Body of pancreas (tissue), 4 donors: ENCODE data around the gene RAD51AP2. TPM values are rescaled to one million over a fixed set of nuclear protein-coding genes. Genes with fewer than 3 reads are reported as not detected.
"Not testable (repeated sequence)": the region's sequence is repeated elsewhere in the genome, so short reads cannot be mapped to it uniquely, and the experiment has no call there.

ENCODE experiments used
- ATAC-seq: fragments of 150-250 bp; one replicate; pipeline ENCODE4 v1.9.1; 2016
- DNase-seq, 4 donors: peaks; one replicate each; pipeline ENCODE4 v3.0.0-alpha.2; 2019
- H3K27ac ChIP-seq, 4 donors: fragments of 200-600 bp; sonication (generic); 1 replicate in 3 of 4; 2 replicates in 1 of 4; pipeline versions ENCODE4 v1.5.1 to v1.6.1; 2016 to 2019; ENCODE audit warnings: mild to moderate bottlenecking in 1 of 4, mixed read lengths in 1 of 4, moderate library complexity in 1 of 4
- H3K27me3 ChIP-seq, 2 donors: fragments of 200-600 bp; sonication (generic); one replicate each; pipeline ENCODE4 v1.6.0; 2016; ENCODE audit warnings: mild to moderate bottlenecking in 1 of 2
- H3K36me3 ChIP-seq, 2 donors: fragments of 200-600 bp; sonication (generic); replicated peaks in 1 of 2; 2 replicates each; pipeline ENCODE4 v1.5.1; 2016; ENCODE audit warnings: low read depth in 2 of 2; ENCODE audit not compliant: insufficient read depth in 1 of 2
- H3K4me1 ChIP-seq: fragments of 200-600 bp; sonication (generic); one replicate; pipeline ENCODE4 v1.6.0; 2016
- H3K4me3 ChIP-seq, 2 donors: fragments of 200-600 bp; sonication (generic); 1 replicate in 1 of 2; 2 replicates in 1 of 2; pipeline ENCODE4 v1.5.1; 2016 to 2019
- H3K9me3 ChIP-seq, 3 donors: fragments of 200-600 bp; sonication (generic); 1 replicate in 2 of 3; 2 replicates in 1 of 3; pipeline ENCODE4 v1.5.1; 2016
- CTCF ChIP-seq, 7 experiments: fragments of 450-650 bp in 4 of 7; fragments of 200-600 bp in 3 of 7; sonication (generic) in 3 of 7; IDR thresholded peaks; one replicate each; pipeline ENCODE4 v1.5.1; 2016 to 2019; ENCODE audit warnings: antibody characterized with exemption in 7 of 7
- POLR2A ChIP-seq, 3 donors: fragments of 450-650 bp; IDR thresholded peaks; one replicate each; pipeline ENCODE4 v1.6.1; 2016; ENCODE audit warnings: antibody characterized with exemption in 3 of 3, mild to moderate bottlenecking in 2 of 3
- WGBS, 2 donors: methylation state at CpG; one replicate each; pipeline ENCODE4 v1.1.5; 2017; 5-methylcytosine and 5-hydroxymethylcytosine counted together
- intact Hi-C: fragments of 100-400 bp; cut with DNase I; formaldehyde crosslinking; loops from one replicate; pipeline ENCODE4 v1.15.1; 2023
- total RNA-seq, 2 donors: library from RNA; depleted of rRNA; stranded (reverse); fragments of >200 nt; gene quantifications; one replicate each; pipeline ENCODE4 v1.1.0, GENCODE V29; 2016

RAD51AP2 gene
- total RNA-seq, 2 donors from 2014 or later = 0.26 TPM; not detected in 1

- Histone ChIP-seq H3K27ac (no peak overlapping the region), H3K36me3 (no peaks in the 10 kb centered on the region), H3K9me3 (no peaks in the 10 kb centered on the region), H3K4me3 (no peak overlapping the region), H3K27me3 (peaks cover 0 to 5% of the 10 kb centered on the region in 2 donors), H3K4me1 (no peaks in the 10 kb centered on the region)
- ATAC-seq (no peak), DNase-seq (no peak)
- 21 to 37% methylated on average over 1 of the region's 1 CpG for WGBS, 2 donors
- TF ChIP-seq CTCF (IDR thresholded peaks at IDR 0.05) = no peak
- TF ChIP-seq POLR2A (IDR thresholded peaks at IDR 0.05) = no peak
- intact Hi-C loops = no loop called here
These were observed 20.5 kb downstream of the RAD51AP2 start for GRCh38 chr2:17497718-17498117.

- Histone ChIP-seq H3K36me3 (no peaks in the 10 kb centered on the region), H3K27ac (no peak overlapping the region), H3K27me3 (peaks cover 0 to 5% of the 10 kb centered on the region in 2 donors), H3K4me3 (no peak overlapping the region), H3K4me1 (no peaks in the 10 kb centered on the region), H3K9me3 (no peaks in the 10 kb centered on the region)
- TF ChIP-seq POLR2A (IDR thresholded peaks at IDR 0.05) (no peak), CTCF (IDR thresholded peaks at IDR 0.05) (no peak)
- intact Hi-C loops = no loop called here
- whole genome bisulfite sequencing, 2 donors = 3 to 34% methylated on average over 1 of the region's 1 CpG
- ATAC-seq (no peak), DNase-seq (no peak)
These were observed 22.6 kb downstream of the RAD51AP2 start for GRCh38 chr2:17495590-17495989.

- H3K4me1 ChIP-seq, H3K4me3 ChIP-seq, H3K9me3 ChIP-seq, H3K27ac ChIP-seq, intact Hi-C loops, H3K36me3 ChIP-seq, ATAC-seq, DNase-seq, H3K27me3 ChIP-seq: not testable (repeated sequence)
These were observed 28.1 kb downstream of the RAD51AP2 start for GRCh38 chr2:17490165-17490564.

GRCh38 chr2:17488610-17489009, 29.6 kb downstream of the RAD51AP2 start:
- H3K4me3 ChIP-seq, H3K36me3 ChIP-seq, DNase-seq, intact Hi-C loops, ATAC-seq, H3K4me1 ChIP-seq, H3K27me3 ChIP-seq, H3K27ac ChIP-seq, H3K9me3 ChIP-seq: not testable (repeated sequence)
- 75 to 79% methylated on average over 4 of the region's 4 CpGs for WGBS, 2 donors

- no peak for TF ChIP-seq POLR2A (IDR thresholded peaks at IDR 0.05)
- TF ChIP-seq CTCF (IDR thresholded peaks at IDR 0.05) = no peak
- WGBS, 2 donors = 32 to 68% methylated on average over 1 of the region's 1 CpG
- ATAC-seq = no peak
- no peaks in the 10 kb centered on the region for H3K36me3 ChIP-seq
- no peaks in the 10 kb centered on the region for H3K4me1 ChIP-seq
- no peaks in the 10 kb centered on the region for H3K9me3 ChIP-seq
- H3K4me3 ChIP-seq = no peak overlapping the region
- no peak overlapping the region for H3K27ac ChIP-seq
- no peaks in the 10 kb centered on the region for H3K27me3 ChIP-seq
- intact Hi-C loops = no loop called here
- DNase-seq = no peak
These were observed 34.7 kb downstream of the RAD51AP2 start for GRCh38 chr2:17483496-17483895.

GRCh38 chr2:17482651-17483050, 35.6 kb downstream of the RAD51AP2 start:
- ATAC-seq = no peak
- Histone ChIP-seq H3K27me3 (no peaks in the 10 kb centered on the region), H3K4me1 (no peaks in the 10 kb centered on the region), H3K4me3 (no peak overlapping the region), H3K36me3 (no peaks in the 10 kb centered on the region), H3K9me3 (no peaks in the 10 kb centered on the region), H3K27ac (no peak overlapping the region)
- WGBS, 2 donors = 90 to 92% methylated on average over 2 of the region's 2 CpGs
- intact Hi-C loops = no loop called here
- DNase-seq = no peak
- TF ChIP-seq POLR2A (IDR thresholded peaks at IDR 0.05) (no peak), CTCF (IDR thresholded peaks at IDR 0.05) (no peak)
